HepG2 (cell line): Measurements from ENCODE around the gene TJP2. TPM values are rescaled to one million over a fixed set of nuclear protein-coding genes. Genes with fewer than 3 reads are reported as not detected.
A peak's percentile ranks its signal among the peaks of the same experiment; 100 is the strongest.

Experiments used
- FOXJ3 ChIP-seq: sonication (generic); formaldehyde crosslinking; IDR thresholded peaks from 2 replicates; pipeline ENCODE4 v1.4.0; 2020; ENCODE audit warnings: missing genetic modification reagents, mild to moderate bottlenecking, borderline replicate concordance
- KDM5B ChIP-seq: sonication (generic); formaldehyde crosslinking; IDR thresholded peaks from 2 replicates; pipeline ENCODE4 v1.4.0; 2020; ENCODE audit warnings: missing genetic modification reagents, mild to moderate bottlenecking, borderline replicate concordance
- MAZ ChIP-seq, 2 experiments: sonication (generic) in 1 of 2; formaldehyde crosslinking in 1 of 2; IDR thresholded peaks; 2 replicates each; pipeline versions ENCODE4 v1.5.0 to v1.6.1; 2012 to 2020; ENCODE audit warnings: low read depth in 2 of 2, mild to moderate bottlenecking in 2 of 2, borderline replicate concordance in 1 of 2, improper control_type of control experiment in 1 of 2, low read length in 1 of 2, missing genetic modification reagents in 1 of 2, moderate library complexity in 1 of 2
- MED8 ChIP-seq: sonication (generic); formaldehyde crosslinking; IDR thresholded peaks from 2 replicates; pipeline ENCODE4 v1.8.1; 2023; ENCODE audit warnings: mild to moderate bottlenecking, missing genetic modification reagents; ENCODE audit not compliant: insufficient replicate concordance
- MTF2 ChIP-seq: sonication (generic); formaldehyde crosslinking; IDR thresholded peaks from 2 replicates; pipeline ENCODE4 v1.5.0; 2020; ENCODE audit warnings: missing genetic modification reagents, borderline replicate concordance
- POLR2A ChIP-seq, 2 experiments: IDR thresholded peaks; 2 replicates each; pipeline ENCODE4 v1.6.1; 2011; ENCODE audit warnings: low read depth in 2 of 2, low read length in 2 of 2, mild to moderate bottlenecking in 1 of 2, moderate library complexity in 1 of 2; ENCODE audit not compliant: insufficient read depth in 1 of 2
- PRDM15 ChIP-seq: sonication (generic); formaldehyde crosslinking; IDR thresholded peaks from 2 replicates; pipeline ENCODE4 v1.4.0; 2020; ENCODE audit warnings: missing genetic modification reagents
- PRPF4 ChIP-seq: fragments of 200-400 bp; formaldehyde crosslinking; IDR thresholded peaks from 2 replicates; pipeline ENCODE4 v1.6.1; 2016; ENCODE audit warnings: low read length, low read depth; ENCODE audit not compliant: poor library complexity, severe bottlenecking
- SOX6 ChIP-seq, 2 experiments: fragments of 450-650 bp in 1 of 2; sonication (generic) in 1 of 2; formaldehyde crosslinking in 1 of 2; IDR thresholded peaks; 2 replicates each; pipeline versions ENCODE4 v1.4.0 to v1.6.1; 2017 to 2020; ENCODE audit warnings: antibody characterized with exemption in 1 of 2, mild to moderate bottlenecking in 1 of 2, missing genetic modification reagents in 1 of 2
- STAG1 ChIP-seq: sonication (generic); formaldehyde crosslinking; IDR thresholded peaks from 2 replicates; pipeline ENCODE4 v1.4.0; 2020; ENCODE audit warnings: missing genetic modification reagents
- ZNF138 ChIP-seq: sonication (generic); formaldehyde crosslinking; IDR thresholded peaks from 2 replicates; pipeline ENCODE4 v1.5.0; 2020; ENCODE audit warnings: mild to moderate bottlenecking, low read depth, missing genetic modification reagents
- ZNF318 ChIP-seq: sonication (generic); formaldehyde crosslinking; IDR thresholded peaks from 2 replicates; pipeline ENCODE4 v1.4.0; 2020; ENCODE audit warnings: mild to moderate bottlenecking, missing genetic modification reagents
- ZNF33A ChIP-seq: sonication (generic); formaldehyde crosslinking; IDR thresholded peaks from 2 replicates; pipeline ENCODE4 v1.5.1; 2020; ENCODE audit warnings: missing genetic modification reagents, mild to moderate bottlenecking, moderate library complexity, borderline replicate concordance
- ZNF562 ChIP-seq: sonication (generic); formaldehyde crosslinking; IDR thresholded peaks from 2 replicates; pipeline ENCODE4 v1.8.0; 2022; ENCODE audit warnings: missing genetic modification reagents, borderline replicate concordance
- ZNF629 ChIP-seq: sonication (generic); formaldehyde crosslinking; conservative IDR thresholded peaks from 2 replicates; pipeline ENCODE4 v1.5.0; 2020; ENCODE audit warnings: missing genetic modification reagents
- ZNF747 ChIP-seq: sonication (generic); formaldehyde crosslinking; IDR thresholded peaks from 2 replicates; pipeline ENCODE4 v1.8.1; 2023; ENCODE audit warnings: missing genetic modification reagents, mild to moderate bottlenecking, borderline replicate concordance
- polyA plus RNA-seq, 8 experiments: library from polyadenylated mRNA; depleted of rRNA in 3 of 8; stranded (reverse) in 7 of 8; unstranded in 1 of 8; fragments of >200 nt; fragmentation: Illumina TruSeq in 4 of 8; extraction: Trizol in 4 of 8; gene quantifications; 2 replicates each; pipeline versions ENCODE4 v1.2.1 to v1.2.3, GENCODE V29; 2011 to 2016; ENCODE audit warnings: low read depth in 4 of 8, missing spikeins in 1 of 8, mixed read lengths in 1 of 8; ENCODE audit not compliant: insufficient read depth in 1 of 8
- total RNA-seq, 5 experiments: library from RNA; depleted of rRNA; stranded (reverse); fragments of >200 nt; fragmentation: Illumina TruSeq; extraction: Trizol; gene quantifications; 2 replicates each; pipeline ENCODE4 v1.2.3, GENCODE V29; 2016; ENCODE audit warnings: low read depth in 1 of 5

The TJP2 gene
- total and polyA plus RNA-seq, 2 of the 13 experiments (the other 11 are each of a cell fraction or from before 2014, with no cell fraction given) = 109 to 110 TPM

GRCh38 chr9:69190086-69190862 is 16.2 kb downstream of the TJP2 start (continued):
- TF ChIP-seq ZNF318 = no peak
- no peak for TF ChIP-seq ZNF33A (CRISPR knock-in tag)
- TF ChIP-seq ZNF562 (CRISPR knock-in tag) = no peak
- TF ChIP-seq KDM5B (CRISPR knock-in tag) = no peak
- TF ChIP-seq STAG1 (CRISPR knock-in tag) = no peak
- TF ChIP-seq MTF2 (CRISPR knock-in tag) = no peak
- no peak for TF ChIP-seq ZNF629 (CRISPR knock-in tag)
- TF ChIP-seq FOXJ3 (CRISPR knock-in tag) = peak; percentile 92; the same call in 1 of the 2 replicates
- TF ChIP-seq MAZ (IDR thresholded peaks at IDR 0.05; ENCODE audit: borderline replicate concordance, low read depth, low read length) = no peak
- no peak for TF ChIP-seq MAZ (CRISPR knock-in tag; IDR thresholded peaks at IDR 0.05; ENCODE audit: low read depth)
- TF ChIP-seq POLR2A (IDR thresholded peaks at IDR 0.05; ENCODE audit: insufficient read depth in 1 of 2, low read depth in 2 of 2, low read length in 2 of 2) = no peak
- no peak for TF ChIP-seq SOX6 (IDR thresholded peaks at IDR 0.05)
- peak; percentile 92 for TF ChIP-seq SOX6 (CRISPR knock-in tag; IDR thresholded peaks at IDR 0.05)
- TF ChIP-seq ZNF138 (CRISPR knock-in tag) = no peak
- TF ChIP-seq PRDM15 (CRISPR knock-in tag) = no peak
- 0 out of 2 replicates have a peak, but pooled peaks have one; percentile 47 for TF ChIP-seq ZNF747
- TF ChIP-seq PRPF4 = no peak
- peak; percentile 54 for TF ChIP-seq MED8 (CRISPR knock-in tag)
